ENCODE measurements around the gene AGBL1.

AGBL1 gene

DNA sequence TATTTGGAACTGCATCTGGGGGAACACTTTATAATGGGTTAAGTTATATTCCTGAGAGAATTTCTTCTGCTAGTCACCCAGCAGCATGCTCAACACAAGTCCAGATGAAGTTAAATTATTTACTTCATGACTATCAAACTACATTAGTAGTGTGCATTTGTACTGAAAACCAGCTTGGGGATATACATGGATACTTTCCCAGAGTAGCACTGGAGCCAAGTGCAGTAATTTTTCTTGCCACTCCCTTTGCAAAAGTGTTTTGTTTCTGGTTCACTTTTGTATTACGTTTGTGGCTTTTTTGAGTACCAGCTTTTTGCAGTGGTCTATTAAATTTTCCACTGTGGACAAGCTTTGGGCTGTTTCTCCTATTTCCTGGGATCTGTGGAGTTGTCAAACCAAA, 243.0 kb downstream of the AGBL1 start:
- DNase-seq (ENCODE audit: low spot score) = no peak

DNA sequence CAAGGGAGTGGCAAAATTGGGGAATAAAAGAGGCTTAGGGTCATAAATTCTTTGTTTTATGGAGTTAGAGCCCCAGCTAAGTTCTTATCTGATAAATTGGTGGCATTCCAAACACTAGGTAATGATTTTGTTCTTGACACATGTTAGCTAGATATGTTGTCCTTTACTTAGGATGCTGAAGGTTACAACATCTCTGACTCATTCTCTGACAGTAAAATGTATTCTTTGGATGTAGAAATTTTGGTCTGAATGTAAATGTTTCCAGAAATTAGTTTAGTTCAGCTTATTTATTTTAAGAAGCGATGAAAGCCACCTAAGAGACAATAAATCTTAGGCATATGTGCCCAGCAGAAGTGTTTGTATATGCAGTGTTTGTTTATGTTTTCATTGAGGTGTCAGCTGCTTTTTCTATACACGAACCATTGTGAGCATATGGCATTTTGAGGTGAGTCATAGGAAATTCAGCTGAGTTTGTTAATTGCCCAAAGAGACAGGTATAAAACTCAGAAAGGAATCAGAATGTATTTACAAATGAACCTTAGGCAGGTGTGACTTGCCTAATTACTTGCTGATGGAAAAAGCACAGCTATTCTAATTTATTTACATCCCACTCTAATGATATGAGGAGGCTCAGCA, 247.7 kb downstream of the AGBL1 start:
- DNase-seq (ENCODE audit: low spot score) = no peak

DNA sequence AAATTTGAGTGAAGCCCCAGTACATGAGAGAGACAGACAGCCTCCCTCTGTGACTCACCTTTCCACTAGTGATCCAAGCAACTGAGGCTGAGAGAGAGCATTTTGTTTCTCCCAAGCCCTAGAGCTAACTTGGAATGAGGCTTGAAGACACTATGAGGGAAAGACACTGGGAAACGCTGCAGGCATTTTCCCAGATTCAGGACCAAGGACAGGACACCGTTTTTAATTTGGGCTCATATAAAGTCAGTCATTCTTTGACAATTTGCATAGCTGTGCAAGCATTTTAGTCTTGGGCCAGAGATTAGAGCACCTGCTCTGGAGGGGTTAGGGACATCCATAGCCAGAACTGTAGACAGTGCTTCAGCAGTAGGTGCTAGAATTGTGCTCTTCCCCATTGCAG, 249.0 kb downstream of the AGBL1 start:
- no peak for DNase-seq (ENCODE audit: low spot score)

DNA sequence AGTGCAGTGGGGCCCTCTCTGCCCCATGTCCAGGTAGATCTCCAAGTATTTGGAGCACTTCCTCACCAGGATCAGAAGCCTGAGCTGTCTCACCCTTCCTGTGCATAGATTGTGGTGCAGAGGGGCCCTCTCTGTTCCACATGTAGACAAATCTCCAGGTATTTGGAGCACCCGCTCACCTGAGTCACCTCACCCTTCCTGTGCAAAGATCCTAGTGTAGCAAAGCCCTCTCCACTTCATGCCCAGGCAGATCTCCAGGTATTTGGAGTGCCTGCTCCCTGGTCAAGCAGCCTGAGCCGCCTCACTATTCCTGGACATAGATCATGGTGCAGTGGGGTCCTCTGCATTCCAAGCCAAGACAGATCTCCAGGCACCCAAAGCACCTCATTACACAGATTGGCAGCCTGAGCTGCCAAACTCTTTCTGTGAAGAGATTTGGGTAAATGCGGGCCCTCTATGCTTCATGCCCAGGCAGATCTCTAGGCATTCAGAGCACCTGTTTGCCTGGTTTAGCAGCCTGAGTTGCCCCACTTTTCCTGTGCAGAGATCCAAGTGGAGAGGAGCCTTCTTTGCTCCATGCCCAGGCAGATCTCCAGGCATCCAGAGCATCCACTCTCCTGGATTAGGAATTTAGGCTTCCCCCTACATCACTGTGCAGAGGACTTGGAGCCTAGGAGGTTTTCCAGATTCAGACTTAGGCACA, 249.8 kb downstream of the AGBL1 start:
- DNase-seq (ENCODE audit: low spot score) = no peak

GRCh38 chr15:86333819-86334218, 254.1 kb downstream of the AGBL1 start:
- DNase-seq (ENCODE audit: low spot score) = no peak

- no peak for DNase-seq (ENCODE audit: low spot score)
These were observed 256.5 kb downstream of the AGBL1 start for GRCh38 chr15:86336051-86336788.

DNA sequence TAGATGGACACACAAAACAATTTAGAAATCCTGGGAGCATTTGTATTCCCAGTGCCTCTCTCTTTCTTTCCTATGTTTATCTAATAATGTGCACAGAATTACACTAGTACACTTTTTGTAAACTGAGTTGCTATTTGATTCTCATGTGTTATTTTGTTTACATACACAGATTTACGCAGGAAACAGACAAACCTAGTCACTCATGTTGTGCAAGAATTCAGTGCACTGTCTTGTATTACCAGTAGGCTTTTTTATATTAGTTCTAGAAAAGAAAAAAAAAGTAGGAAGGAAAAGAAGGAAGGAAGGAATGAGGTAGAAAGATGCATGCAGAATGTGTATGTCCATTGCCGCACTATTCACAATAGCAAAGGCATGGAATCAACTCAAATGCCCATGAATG, 257.4 kb downstream of the AGBL1 start:
- DNase-seq (ENCODE audit: low spot score) = no peak

- DNase-seq (ENCODE audit: low spot score) = no peak
These were observed 267.6 kb downstream of the AGBL1 start for GRCh38 chr15:86347245-86347644.

GRCh38 chr15:86349565-86349964, 269.9 kb downstream of the AGBL1 start:
- DNase-seq (ENCODE audit: low spot score) = no peak

DNA sequence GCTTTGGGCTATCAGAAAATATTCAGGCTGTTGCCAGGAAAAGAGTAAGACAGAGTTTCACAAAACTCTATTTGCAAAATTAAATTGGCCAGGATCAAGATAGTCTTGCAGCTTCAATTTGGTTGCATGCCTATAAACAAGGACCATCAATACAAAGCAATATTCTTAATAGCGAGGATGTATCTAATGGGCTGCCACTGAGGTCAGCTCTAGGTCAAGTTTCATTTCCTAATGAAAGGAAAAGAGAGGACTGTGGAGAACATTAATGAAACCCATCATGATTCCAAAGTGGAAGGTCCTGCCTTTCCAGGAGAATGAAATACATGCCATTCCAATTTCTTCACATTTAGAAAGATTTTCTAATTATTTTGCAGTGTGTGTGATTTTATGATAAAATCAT, 273.5 kb downstream of the AGBL1 start:
- DNase-seq (ENCODE audit: low spot score) = no peak

DNA sequence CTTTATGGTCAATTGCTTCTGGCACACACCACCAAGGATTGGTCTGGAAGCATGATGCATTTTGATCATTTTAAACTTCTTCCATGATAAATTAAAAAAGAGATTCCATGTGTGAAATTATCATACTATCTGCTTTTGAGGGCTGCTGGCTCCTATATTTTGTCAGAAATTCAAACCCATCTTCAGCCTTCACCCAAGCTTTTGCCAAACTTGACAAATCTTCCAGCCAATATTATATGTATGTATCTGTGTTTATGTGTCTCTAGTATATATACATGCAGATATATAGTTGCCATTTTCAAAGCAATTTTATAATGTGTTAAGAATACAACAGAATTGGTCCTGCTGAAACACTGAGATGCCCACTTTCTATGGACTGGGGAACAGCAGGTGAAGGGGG, 275.7 kb downstream of the AGBL1 start:
- no peak for DNase-seq (ENCODE audit: low spot score)

DNA sequence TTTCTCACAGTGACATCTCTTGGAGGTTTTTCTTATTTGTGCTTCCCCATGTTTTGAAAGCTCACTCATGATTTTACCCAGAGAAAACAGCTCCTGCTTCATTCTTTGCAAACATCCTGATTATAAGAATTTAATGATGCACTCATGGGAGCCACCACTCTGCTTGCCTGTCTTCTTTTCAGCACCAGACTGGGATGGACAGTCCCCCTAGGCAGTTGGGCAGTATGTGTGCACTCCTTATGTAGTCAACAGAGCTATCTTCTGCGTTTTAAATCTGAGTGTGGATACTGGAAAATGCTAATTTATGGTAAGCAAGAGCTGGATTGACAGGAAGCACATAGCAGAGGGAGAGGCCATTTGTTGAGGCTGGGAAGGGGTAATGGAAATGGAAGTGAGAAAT, 276.1 kb downstream of the AGBL1 start:
- DNase-seq (ENCODE audit: low spot score) = no peak

DNA sequence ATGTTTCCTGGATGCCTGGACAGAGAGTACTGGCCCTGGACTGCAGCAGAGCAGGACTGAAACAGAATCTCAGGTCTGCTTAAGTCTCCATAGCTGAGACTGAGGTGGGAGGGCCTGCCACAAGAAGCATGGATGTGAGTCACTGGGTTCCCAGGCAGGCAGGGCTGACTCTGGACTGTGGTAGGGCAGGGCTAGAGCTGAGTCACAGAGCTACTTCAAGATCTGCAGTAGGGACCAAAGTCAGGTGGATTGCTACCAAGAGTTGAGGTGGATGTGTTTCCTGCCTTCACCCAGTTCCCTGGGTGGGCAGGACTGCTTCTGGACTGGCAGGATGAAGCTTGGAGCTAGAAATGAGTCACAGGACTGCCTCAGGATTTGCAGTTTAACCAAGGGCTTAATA, 282.9 kb downstream of the AGBL1 start:
- DNase-seq (ENCODE audit: low spot score) = no peak

GRCh38 chr15:86373147-86373546, 293.5 kb downstream of the AGBL1 start:
- no peak for DNase-seq (ENCODE audit: low spot score)

- no peak for DNase-seq (ENCODE audit: low spot score)
These were observed 296.1 kb downstream of the AGBL1 start for GRCh38 chr15:86375733-86376280.

DNA sequence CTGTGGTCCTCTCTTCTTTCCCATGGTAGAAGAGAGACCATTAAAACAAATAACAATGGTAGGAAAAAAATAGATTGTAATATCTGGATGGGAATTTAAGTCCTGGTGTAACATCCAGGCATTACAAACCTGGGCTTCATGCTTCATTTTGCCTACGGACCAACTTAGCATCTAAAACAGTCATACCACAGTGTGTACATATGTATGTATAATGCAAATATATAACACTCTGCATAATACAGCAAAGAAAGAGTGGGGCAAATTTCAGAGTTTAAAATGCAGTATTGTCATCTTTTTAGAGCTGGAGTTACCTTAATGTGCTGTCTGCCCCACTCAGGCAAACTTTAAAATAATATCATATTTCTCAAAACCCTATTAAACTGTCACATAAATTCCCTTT, 298.2 kb downstream of the AGBL1 start:
- no peak for DNase-seq (ENCODE audit: low spot score)

DNA sequence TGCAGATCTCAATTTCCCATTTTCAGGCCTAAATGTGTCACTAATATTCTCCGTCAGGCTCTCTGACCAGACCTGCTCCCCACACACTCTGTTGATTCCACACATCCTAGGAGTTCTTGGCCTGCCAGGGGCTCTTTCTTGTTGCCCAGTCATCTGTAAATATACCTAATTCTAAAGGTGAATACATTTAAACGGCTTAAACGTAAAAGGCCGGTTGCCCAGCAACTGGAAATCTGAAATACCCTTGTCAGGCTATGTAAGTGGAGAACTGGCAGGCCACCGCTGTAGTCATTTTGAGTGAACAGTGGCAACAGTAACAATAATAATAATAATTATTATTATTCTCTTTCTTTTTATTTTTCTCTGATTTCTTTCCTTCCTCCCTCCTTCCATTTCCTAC, 302.7 kb downstream of the AGBL1 start:
- no peak for DNase-seq (ENCODE audit: low spot score)

DNA sequence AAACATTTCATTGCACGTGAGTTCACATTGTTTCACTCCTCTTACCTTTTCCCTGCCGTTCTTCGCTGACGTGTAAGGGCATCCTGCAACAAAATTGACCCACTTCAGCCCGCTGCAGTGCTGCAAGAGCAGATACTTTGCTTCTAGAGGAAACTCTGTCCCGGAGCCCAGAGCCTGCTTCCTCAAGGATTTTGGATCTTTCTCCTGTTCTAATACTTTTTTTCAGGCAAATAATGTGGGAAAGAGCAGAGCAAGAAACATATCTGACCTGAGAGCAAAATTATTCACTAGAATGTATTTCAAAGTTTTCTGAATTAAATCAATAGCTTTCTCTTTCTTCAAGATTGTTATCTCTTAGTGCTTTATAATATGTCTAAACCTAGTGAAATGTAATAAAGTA, 303.9 kb downstream of the AGBL1 start:
- DNase-seq (ENCODE audit: low spot score) = no peak

- no peak for DNase-seq (ENCODE audit: low spot score)
These were observed 304.5 kb downstream of the AGBL1 start for GRCh38 chr15:86384186-86384585.

DNA sequence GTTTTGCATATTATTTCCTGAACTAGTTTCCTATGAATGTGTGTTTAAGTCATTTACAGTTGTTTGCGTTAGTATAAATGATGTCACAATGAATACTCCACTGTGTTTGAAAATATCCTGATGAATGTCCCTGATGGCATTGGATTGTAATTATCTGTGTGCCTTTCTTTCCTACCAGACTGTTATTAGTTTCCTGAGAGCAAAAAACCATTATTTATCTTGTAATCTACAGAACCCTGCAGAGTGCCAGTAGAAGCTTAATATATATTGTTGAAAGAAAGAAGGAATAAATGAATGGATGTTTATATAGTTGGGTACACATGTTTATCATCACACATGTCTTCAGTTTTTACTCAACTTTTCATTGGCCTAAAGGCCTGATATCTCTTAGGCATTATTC, 312.6 kb downstream of the AGBL1 start:
- no peak for DNase-seq (ENCODE audit: low spot score)

- DNase-seq (ENCODE audit: low spot score) = no peak
These were observed 313.2 kb downstream of the AGBL1 start for GRCh38 chr15:86392874-86393273.

- no peak for DNase-seq (ENCODE audit: low spot score)
These were observed 315.2 kb downstream of the AGBL1 start for GRCh38 chr15:86394866-86395265.

All from putamen (tissue), 1 donor.